PC-9 (cell line): ENCODE measurements around the gene UQCRC1.

ENCODE experiments used
- CTCF ChIP-seq: fragments of 200-600 bp; sonication (generic); conservative IDR thresholded peaks from 2 replicates; pipeline ENCODE4 v1.6.1; 2017; ENCODE audit warnings: mixed run types, antibody characterized with exemption, mild to moderate bottlenecking, moderate library complexity
- EZH2 ChIP-seq: fragments of 200-600 bp; sonication (generic); IDR thresholded peaks from 2 replicates; pipeline ENCODE4 v1.8.0; 2017; ENCODE audit warnings: antibody characterized with exemption, low read depth

GRCh38 chr3:48599077-48599501 lies 10.4 kb downstream of the UQCRC1 start:
- TF ChIP-seq EZH2 (no peak), CTCF (no peak)
